Measurements from ENCODE around the gene SHANK3. TPM values are rescaled to one million over a fixed set of nuclear protein-coding genes. Genes with fewer than 3 reads are reported as not detected.
A peak's percentile ranks its signal among the peaks of the same experiment; 100 is the strongest.
"Not testable (repeated sequence)": the region's sequence is repeated elsewhere in the genome, so short reads cannot be mapped to it uniquely, and the experiment has no call there.

Gene SHANK3
- total RNA-seq, 2 donors from 2014 or later: 8.2 to 12.3 TPM

GRCh38 chr22:50653256-50653655 lies 19.4 kb upstream of the SHANK3 start:
- Histone ChIP-seq H3K9me3 (peaks cover 0 to 6% of the 10 kb centered on the region in 2 donors), H3K4me1 (peaks cover 0 to 9% of the 10 kb centered on the region in 2 donors), H3K27me3 (no peaks in the 10 kb centered on the region), H3K36me3 (no peaks in the 10 kb centered on the region), H3K27ac (no peak overlapping the region), H3K4me3 (no peak overlapping the region)
- no peak for DNase-seq (ENCODE audit: low spot score)
- no peak for TF ChIP-seq CTCF (IDR thresholded peaks at IDR 0.05)

GRCh38 chr22:50654664-50655063 lies 18.0 kb upstream of the SHANK3 start:
- H3K9me3 ChIP-seq; DNase-seq (ENCODE audit: low spot score); H3K27ac ChIP-seq; H3K4me1 ChIP-seq; H3K4me3 ChIP-seq; H3K36me3 ChIP-seq; H3K27me3 ChIP-seq: not testable (repeated sequence)

GRCh38 chr22:50656122-50657070 lies 16.2 kb upstream of the SHANK3 start:
- Histone ChIP-seq H3K27ac (peak overlapping the region; percentile 39 to 53), H3K27me3 (no peaks in the 10 kb centered on the region), H3K4me3 (no peak overlapping the region), H3K9me3 (no peaks in the 10 kb centered on the region), H3K36me3 (no peaks in the 10 kb centered on the region), H3K4me1 (peaks cover 0 to 9% of the 10 kb centered on the region in 2 donors)
- no peak for TF ChIP-seq CTCF (IDR thresholded peaks at IDR 0.05)
- no peak for DNase-seq (ENCODE audit: low spot score)

GRCh38 chr22:50657925-50658324 lies 14.7 kb upstream of the SHANK3 start:
- no peaks in the 10 kb centered on the region for H3K27me3 ChIP-seq
- DNase-seq (ENCODE audit: low spot score): peak; percentile 52

GRCh38 chr22:50659711-50660110 lies 12.9 kb upstream of the SHANK3 start:
- H3K4me1 ChIP-seq; H3K36me3 ChIP-seq; H3K4me3 ChIP-seq; DNase-seq (ENCODE audit: low spot score); H3K27ac ChIP-seq; H3K9me3 ChIP-seq; H3K27me3 ChIP-seq: not testable (repeated sequence)

More at GRCh38 chr22:50657925-50658324, 14.7 kb upstream of the SHANK3 start:
- TF ChIP-seq CTCF (IDR thresholded peaks at IDR 0.05): no peak
- Histone ChIP-seq H3K4me3 (no peak overlapping the region), H3K36me3 (no peaks in the 10 kb centered on the region), H3K27ac (no peak overlapping the region), H3K4me1 (peaks cover 0 to 9% of the 10 kb centered on the region in 2 donors), H3K9me3 (no peaks in the 10 kb centered on the region)

GRCh38 chr22:50660306-50660705 lies 12.3 kb upstream of the SHANK3 start:
- Histone ChIP-seq H3K4me3 (no peak overlapping the region), H3K4me1 (peaks cover 0 to 9% of the 10 kb centered on the region in 2 donors), H3K9me3 (no peaks in the 10 kb centered on the region), H3K27me3 (no peaks in the 10 kb centered on the region), H3K27ac (no peak overlapping the region), H3K36me3 (no peaks in the 10 kb centered on the region)
- no peak for DNase-seq (ENCODE audit: low spot score)
- no peak for TF ChIP-seq CTCF (IDR thresholded peaks at IDR 0.05)
